GM21717 (cell line): Measurements from ENCODE around the gene LRRC3C.

Source experiments
- ATAC-seq: cut with Tn5 transposase; IDR thresholded peaks from one replicate; pipeline ENCODE4 v1.9.1; 2021; ENCODE audit warnings: mild to moderate bottlenecking, moderate library complexity; ENCODE audit not compliant: unreplicated experiment

The LRRC3C gene

DNA sequence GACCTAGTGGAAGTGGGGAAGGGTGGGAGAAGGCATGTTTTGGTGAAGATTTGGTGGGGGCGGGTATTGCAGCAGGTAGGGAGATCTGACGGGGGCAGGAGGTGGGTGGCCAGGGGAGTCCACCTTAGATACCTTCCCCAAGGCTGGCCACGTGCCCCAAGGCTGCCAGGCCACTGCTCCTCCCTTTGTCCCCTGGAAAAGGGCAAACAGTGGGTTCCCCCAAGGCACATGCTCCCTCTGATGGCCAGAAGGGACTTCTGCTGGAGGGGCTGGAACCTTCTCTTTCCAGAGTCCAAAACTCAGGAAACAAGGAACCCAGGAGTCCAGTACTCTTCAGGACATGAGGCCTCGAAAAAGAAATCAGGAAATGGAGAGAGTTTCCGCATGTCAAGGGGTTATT, 46.9 kb downstream of the LRRC3C start:
- no peak for ATAC-seq

DNA sequence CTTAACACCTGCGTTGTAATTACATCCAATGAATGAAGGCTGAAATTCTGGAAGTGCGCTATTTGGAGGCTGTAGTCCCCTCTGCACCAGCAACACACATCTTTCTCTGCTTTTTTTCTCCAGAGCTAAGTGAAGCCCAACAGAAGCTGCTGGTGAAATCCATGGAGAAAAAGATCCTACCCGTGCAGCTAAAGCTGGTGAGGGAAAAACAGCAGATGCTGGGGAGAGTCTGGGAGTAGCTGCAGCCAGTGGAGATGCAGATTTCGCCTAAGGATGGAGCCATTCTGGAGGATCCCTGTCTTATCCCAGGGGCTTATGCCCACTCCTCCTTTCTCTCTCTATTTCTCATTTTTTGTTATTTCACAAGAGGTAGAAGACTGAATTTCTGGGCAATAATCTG, 48.3 kb downstream of the LRRC3C start:
- ATAC-seq: no peak

- no peak for ATAC-seq
Measured at GRCh38 chr17:39979016-39979670, 51.6 kb downstream of the LRRC3C start.

- ATAC-seq: peak; percentile 20
Measured at GRCh38 chr17:39979893-39980350, 52.4 kb downstream of the LRRC3C start.

DNA sequence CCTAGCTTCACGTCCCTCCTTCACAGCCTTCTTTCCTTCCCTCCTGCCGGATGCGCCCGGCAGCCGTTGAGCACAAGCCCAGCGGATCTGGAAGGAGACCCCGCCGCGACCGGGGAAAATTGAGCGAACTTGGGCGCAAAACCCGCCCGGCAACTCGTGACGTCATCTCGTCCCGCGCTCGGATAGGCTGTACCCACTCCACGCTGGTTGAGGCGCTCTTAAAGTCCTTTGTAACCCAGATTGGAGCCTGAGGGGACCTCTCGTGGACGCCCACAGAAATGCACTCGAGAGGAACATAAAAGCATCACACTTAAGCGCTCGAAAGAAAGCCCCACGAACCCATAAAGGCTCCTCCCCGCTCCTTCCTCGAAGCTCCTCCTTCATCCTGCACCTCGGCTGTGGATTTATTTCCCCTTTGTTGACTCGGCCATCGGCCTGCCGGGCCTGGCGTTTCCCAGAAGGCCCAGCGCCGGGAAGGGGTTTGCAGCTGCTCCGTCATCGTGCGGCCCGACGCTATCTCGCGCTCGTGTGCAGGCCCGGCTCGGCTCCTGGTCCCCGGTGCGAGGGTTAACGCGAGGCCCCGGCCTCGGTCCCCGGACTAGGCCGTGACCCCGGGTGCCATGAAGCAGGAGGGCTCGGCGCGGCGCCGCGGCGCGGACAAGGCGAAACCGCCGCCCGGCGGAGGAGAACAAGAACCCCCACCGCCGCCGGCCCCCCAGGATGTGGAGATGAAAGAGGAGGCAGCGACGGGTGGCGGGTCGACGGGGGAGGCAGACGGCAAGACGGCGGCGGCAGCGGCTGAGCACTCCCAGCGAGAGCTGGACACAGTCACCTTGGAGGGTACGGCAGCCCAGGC, 53.0 kb downstream of the LRRC3C start, which contains the start of gene PSMD3:
TSS of gene PSMD3 (plus strand) at position 457 of the 856 bp plus-strand sequence. CDS start at position 621, 164 bp downstream.
- peak; percentile 88 for ATAC-seq

DNA sequence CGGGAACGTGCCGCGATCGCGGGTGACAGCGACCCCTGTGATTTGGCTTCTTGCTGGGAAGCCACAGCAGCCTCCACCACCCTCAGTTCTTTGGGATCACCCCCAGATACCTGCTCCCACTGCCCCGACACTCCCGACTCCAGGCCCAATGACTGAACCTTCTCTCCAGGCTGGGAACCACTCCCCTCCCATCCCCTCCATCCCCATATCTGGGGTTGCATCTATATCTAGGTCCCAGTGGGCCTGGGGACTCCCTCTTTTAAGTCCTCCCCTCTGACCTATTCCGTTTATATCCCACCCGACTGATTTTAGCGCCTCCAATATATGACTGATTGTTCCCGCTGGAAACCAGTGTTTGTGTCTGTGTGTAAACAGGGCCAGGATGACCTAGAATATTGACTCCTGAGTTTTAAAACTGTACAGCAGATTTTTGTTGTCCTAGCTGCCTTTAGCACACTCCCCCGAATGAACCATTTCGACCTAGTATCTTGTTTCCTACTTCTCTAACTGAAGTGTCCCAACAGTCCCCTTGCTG, 53.7 kb downstream of the LRRC3C start:
- ATAC-seq: peak; percentile 3

- no peak for ATAC-seq
Measured at GRCh38 chr17:39981766-39982375, 54.3 kb downstream of the LRRC3C start.

GRCh38 chr17:39988206-39988810, 60.8 kb downstream of the LRRC3C start:
- no peak for ATAC-seq

DNA sequence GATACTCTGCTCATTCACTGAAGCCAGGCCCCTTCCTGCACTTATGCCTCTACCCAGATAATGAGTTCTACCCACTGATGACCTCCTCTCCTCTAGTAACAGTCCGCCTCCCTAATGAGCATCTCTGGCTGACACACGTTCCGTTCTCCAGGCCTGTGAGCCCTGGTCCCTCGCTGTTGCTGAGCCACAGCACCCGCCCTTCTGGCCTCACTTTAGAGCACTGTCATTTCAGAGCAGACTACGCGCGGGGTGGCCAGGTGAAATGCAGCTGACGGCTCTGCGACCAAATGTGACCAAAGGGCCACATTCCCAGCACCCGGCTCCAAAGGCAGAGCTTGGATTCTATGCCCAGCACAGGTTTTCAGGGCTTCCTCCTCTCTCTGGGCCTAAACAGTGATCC, 66.9 kb downstream of the LRRC3C start:
- ATAC-seq: no peak
